ENCODE measurements around the gene MYH9.

- TF ChIP-seq, protein P1, sequence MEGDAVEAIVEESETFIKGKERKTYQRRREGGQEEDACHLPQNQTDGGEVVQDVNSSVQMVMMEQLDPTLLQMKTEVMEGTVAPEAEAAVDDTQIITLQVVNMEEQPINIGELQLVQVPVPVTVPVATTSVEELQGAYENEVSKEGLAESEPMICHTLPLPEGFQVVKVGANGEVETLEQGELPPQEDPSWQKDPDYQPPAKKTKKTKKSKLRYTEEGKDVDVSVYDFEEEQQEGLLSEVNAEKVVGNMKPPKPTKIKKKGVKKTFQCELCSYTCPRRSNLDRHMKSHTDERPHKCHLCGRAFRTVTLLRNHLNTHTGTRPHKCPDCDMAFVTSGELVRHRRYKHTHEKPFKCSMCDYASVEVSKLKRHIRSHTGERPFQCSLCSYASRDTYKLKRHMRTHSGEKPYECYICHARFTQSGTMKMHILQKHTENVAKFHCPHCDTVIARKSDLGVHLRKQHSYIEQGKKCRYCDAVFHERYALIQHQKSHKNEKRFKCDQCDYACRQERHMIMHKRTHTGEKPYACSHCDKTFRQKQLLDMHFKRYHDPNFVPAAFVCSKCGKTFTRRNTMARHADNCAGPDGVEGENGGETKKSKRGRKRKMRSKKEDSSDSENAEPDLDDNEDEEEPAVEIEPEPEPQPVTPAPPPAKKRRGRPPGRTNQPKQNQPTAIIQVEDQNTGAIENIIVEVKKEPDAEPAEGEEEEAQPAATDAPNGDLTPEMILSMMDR (IDR thresholded peaks at IDR 0.05 in 8 of 11, conservative IDR thresholded peaks at IDR 0.05 in 3 of 11), result no peak
- TF ChIP-seq POLR2AphosphoS5 (IDR thresholded peaks at IDR 0.05) (peak; percentile 17 to 60 (median 35)), POLR2A (IDR thresholded peaks at IDR 0.05) (no peak)
These were observed 20.3 kb downstream of the MYH9 start for GRCh38 chr22:36367479-36367878.

All from spleen (tissue), 7 donors.